Measurements from ENCODE around the gene TMEM232. TPM values are rescaled to one million over a fixed set of nuclear protein-coding genes. Genes with fewer than 3 reads are reported as not detected.

Gene TMEM232
- total and polyA plus RNA-seq, 9 of the 15 experiments (the other 6 are each of a cell fraction or from before 2014, with no cell fraction given), result 0.09 to 2.2 (median 0.41) TPM

- TF ChIP-seq PBX2 (CRISPR knock-in tag; IDR thresholded peaks at IDR 0.05; ENCODE audit: low read depth) (no peak), PBX2 (tag; conservative IDR thresholded peaks at IDR 0.05; ENCODE audit: low read depth) (peak; percentile 57; the same call in 1 of the 2 replicates), KDM1A (IDR thresholded peaks at IDR 0.05) (no peak), TCF15 (CRISPR knock-in tag; IDR thresholded peaks at IDR 0.05) (no peak), ZC3H11A (IDR thresholded peaks at IDR 0.05; ENCODE audit: low read depth, low read length) (no peak), BHLHE40 (IDR thresholded peaks at IDR 0.05; ENCODE audit: low read length) (peak; percentile 82), CHD2 (IDR thresholded peaks at IDR 0.05; ENCODE audit: low read depth, low read length) (no peak), MTA1 (IDR thresholded peaks at IDR 0.05; ENCODE audit: borderline replicate concordance) (peak; percentile 95), PHB (CRISPR knock-in tag; IDR thresholded peaks at IDR 0.05) (no peak), ZNF12 (CRISPR knock-in tag; IDR thresholded peaks at IDR 0.05) (no peak), GATA2 (CRISPR knock-in tag; IDR thresholded peaks at IDR 0.05) (no peak), MAFG (tag; conservative IDR thresholded peaks at IDR 0.05) (no peak), KLF1 (tag; IDR thresholded peaks at IDR 0.05) (no peak), GTF2E2 (tag; IDR thresholded peaks at IDR 0.05) (no peak), ZNF121 (CRISPR knock-in tag; conservative IDR thresholded peaks at IDR 0.05) (no peak), RBM22 (IDR thresholded peaks at IDR 0.05; ENCODE audit: low read depth, low read length, poor library complexity, severe bottlenecking) (no peak), ARID2 (IDR thresholded peaks at IDR 0.05) (no peak), IRF2 (CRISPR knock-in tag; IDR thresholded peaks at IDR 0.05) (no peak), HMGXB4 (CRISPR knock-in tag; IDR thresholded peaks at IDR 0.05) (no peak), ARID3B (CRISPR knock-in tag; IDR thresholded peaks at IDR 0.05; ENCODE audit: borderline replicate concordance) (no peak), CREB3L1 (IDR thresholded peaks at IDR 0.05; ENCODE audit: borderline replicate concordance, low read depth) (no peak), BCL6 (CRISPR knock-in tag; IDR thresholded peaks at IDR 0.05) (no peak)
These were observed at the start of gene TMEM232 (continued) for GRCh38 chr5:110726249-110727024.
